HepG2 (cell line): Measurements from ENCODE around the gene BTAF1. TPM values are rescaled to one million over a fixed set of nuclear protein-coding genes. Genes with fewer than 3 reads are reported as not detected.

Experiments
- ARNT2 ChIP-seq: sonication (generic); formaldehyde crosslinking; IDR thresholded peaks from 2 replicates; pipeline ENCODE4 v1.8.0; 2022; ENCODE audit warnings: mild to moderate bottlenecking, low read depth, missing genetic modification reagents, moderate library complexity
- CBX2 ChIP-seq, 2 experiments: fragments of 200-600 bp in 1 of 2; sonication (generic); formaldehyde crosslinking in 1 of 2; IDR thresholded peaks; 2 replicates each; pipeline versions ENCODE4 v1.7.0 to v1.8.1; 2018 to 2022; ENCODE audit warnings: low read depth in 2 of 2, low read length in 1 of 2, mild to moderate bottlenecking in 1 of 2, missing genetic modification reagents in 1 of 2
- HDAC1 ChIP-seq: sonication (generic); formaldehyde crosslinking; IDR thresholded peaks from 2 replicates; pipeline ENCODE4 v1.5.1; 2020; ENCODE audit warnings: mild to moderate bottlenecking, missing genetic modification reagents
- MTERF4 ChIP-seq: sonication (generic); formaldehyde crosslinking; IDR thresholded peaks from 2 replicates; pipeline ENCODE4 v1.8.0; 2023; ENCODE audit warnings: mild to moderate bottlenecking, missing genetic modification reagents
- PRDM15 ChIP-seq: sonication (generic); formaldehyde crosslinking; IDR thresholded peaks from 2 replicates; pipeline ENCODE4 v1.4.0; 2020; ENCODE audit warnings: missing genetic modification reagents
- RXRA ChIP-seq: sonication (generic); formaldehyde crosslinking; IDR thresholded peaks from 2 replicates; pipeline ENCODE4 v1.5.1; 2020; ENCODE audit warnings: missing genetic modification reagents
- SCMH1 ChIP-seq: sonication (generic); formaldehyde crosslinking; IDR thresholded peaks from 2 replicates; pipeline ENCODE4 v1.9.0; 2021; ENCODE audit warnings: missing genetic modification reagents, mild to moderate bottlenecking, borderline replicate concordance
- SNAI1 ChIP-seq: sonication (generic); formaldehyde crosslinking; IDR thresholded peaks from 2 replicates; pipeline ENCODE4 v1.5.0; 2020; ENCODE audit warnings: mild to moderate bottlenecking, missing genetic modification reagents, borderline replicate concordance
- TCF12 ChIP-seq, 2 experiments: fragments of 450-650 bp in 1 of 2; sonication (generic) in 1 of 2; formaldehyde crosslinking in 1 of 2; IDR thresholded peaks; 2 replicates each; pipeline versions ENCODE4 v1.6.1 to v1.8.0; 2017 to 2022; ENCODE audit warnings: antibody characterized with exemption in 1 of 2, mild to moderate bottlenecking in 1 of 2, missing genetic modification reagents in 1 of 2, moderate library complexity in 1 of 2
- ZHX2 ChIP-seq, 2 experiments: sonication (generic) in 1 of 2; formaldehyde crosslinking in 1 of 2; IDR thresholded peaks; 2 replicates each; pipeline versions ENCODE4 v1.6.1 to v1.9.0; 2014 to 2022; ENCODE audit warnings: antibody characterized with exemption in 1 of 2, borderline replicate concordance in 1 of 2, inconsistent platforms in 1 of 2, low read depth in 1 of 2, missing genetic modification reagents in 1 of 2
- ZNF230 ChIP-seq: sonication (generic); formaldehyde crosslinking; IDR thresholded peaks from 2 replicates; pipeline ENCODE4 v1.4.0; 2020; ENCODE audit warnings: mild to moderate bottlenecking, missing genetic modification reagents
- ZNF33B ChIP-seq: sonication (generic); formaldehyde crosslinking; IDR thresholded peaks from 2 replicates; pipeline ENCODE4 v1.5.1; 2020; ENCODE audit warnings: mild to moderate bottlenecking, missing genetic modification reagents
- ZNF768 ChIP-seq: sonication (generic); formaldehyde crosslinking; IDR thresholded peaks from 2 replicates; pipeline ENCODE4 v1.4.0; 2020; ENCODE audit warnings: missing genetic modification reagents
- ZNF790 ChIP-seq: sonication (generic); formaldehyde crosslinking; IDR thresholded peaks from 2 replicates; pipeline ENCODE4 v1.8.0; 2022; ENCODE audit warnings: missing genetic modification reagents, mild to moderate bottlenecking, borderline replicate concordance
- ZNF878 ChIP-seq: sonication (generic); formaldehyde crosslinking; IDR thresholded peaks from 2 replicates; pipeline ENCODE4 v1.8.1; 2023; ENCODE audit warnings: mild to moderate bottlenecking, missing genetic modification reagents, moderate library complexity
- polyA plus RNA-seq, 8 experiments: library from polyadenylated mRNA; depleted of rRNA in 3 of 8; stranded (reverse) in 7 of 8; unstranded in 1 of 8; fragments of >200 nt; fragmentation: Illumina TruSeq in 4 of 8; extraction: Trizol in 4 of 8; gene quantifications; 2 replicates each; pipeline versions ENCODE4 v1.2.1 to v1.2.3, GENCODE V29; 2011 to 2016; ENCODE audit warnings: low read depth in 4 of 8, missing spikeins in 1 of 8, mixed read lengths in 1 of 8; ENCODE audit not compliant: insufficient read depth in 1 of 8
- total RNA-seq, 5 experiments: library from RNA; depleted of rRNA; stranded (reverse); fragments of >200 nt; fragmentation: Illumina TruSeq; extraction: Trizol; gene quantifications; 2 replicates each; pipeline ENCODE4 v1.2.3, GENCODE V29; 2016; ENCODE audit warnings: low read depth in 1 of 5

Gene BTAF1
- total and polyA plus RNA-seq, 2 of the 13 experiments (the other 11 are each of a cell fraction or from before 2014, with no cell fraction given): 38.6 to 54.1 TPM

GRCh38 chr10:91908337-91909116, 15.0 kb upstream of the BTAF1 start (continued):
- TF ChIP-seq PRDM15: no peak
- peak; percentile 74 for TF ChIP-seq RXRA (CRISPR knock-in tag)
- TF ChIP-seq HDAC1: peak; percentile 71; the same call in 1 of the 2 replicates
- TF ChIP-seq ZNF230: 0 out of 2 replicates have a peak, but pooled peaks have one; percentile 57
- TF ChIP-seq ZNF878: no peak
- peak; percentile 60; the same call in 1 of the 2 replicates for TF ChIP-seq ARNT2 (CRISPR knock-in tag)
- peak; percentile 73; the same call in 1 of the 2 replicates for TF ChIP-seq ZNF790 (CRISPR knock-in tag)
- TF ChIP-seq ZHX2 (IDR thresholded peaks at IDR 0.05; ENCODE audit: low read depth): peak; percentile 62; the same call in 1 of the 2 replicates
- no peak for TF ChIP-seq ZHX2 (CRISPR knock-in tag; IDR thresholded peaks at IDR 0.05; ENCODE audit: borderline replicate concordance)
- peak; percentile 92 for TF ChIP-seq SNAI1 (CRISPR knock-in tag)
- no peak for TF ChIP-seq TCF12 (IDR thresholded peaks at IDR 0.05)
- peak; percentile 78; the same call in 1 of the 2 replicates for TF ChIP-seq TCF12 (CRISPR knock-in tag; IDR thresholded peaks at IDR 0.05)
- TF ChIP-seq ZNF768 (CRISPR knock-in tag): peak; percentile 81
- peak; percentile 43; the same call in 1 of the 2 replicates for TF ChIP-seq MTERF4 (CRISPR knock-in tag)
- TF ChIP-seq SCMH1: no peak
- TF ChIP-seq CBX2 (IDR thresholded peaks at IDR 0.05; ENCODE audit: low read depth, low read length): no peak
- 0 out of 2 replicates have a peak, but pooled peaks have one; percentile 19 for TF ChIP-seq CBX2 (CRISPR knock-in tag; IDR thresholded peaks at IDR 0.05; ENCODE audit: low read depth)
- TF ChIP-seq ZNF33B (CRISPR knock-in tag): 0 out of 2 replicates have a peak, but pooled peaks have one; percentile 63
